HepG2 (cell line): ENCODE results near the gene FLAD1. TPM values are rescaled to one million over a fixed set of nuclear protein-coding genes. Genes with fewer than 3 reads are reported as not detected.
A peak's percentile ranks its signal among the peaks of the same experiment; 100 is the strongest.

Experiments used
- CBX5 ChIP-seq: sonication (generic); formaldehyde crosslinking; IDR thresholded peaks from 2 replicates; pipeline ENCODE4 v1.4.0; 2020; ENCODE audit warnings: missing genetic modification reagents, borderline replicate concordance
- CENPT ChIP-seq: sonication (generic); formaldehyde crosslinking; IDR thresholded peaks from 2 replicates; pipeline ENCODE4 v1.8.0; 2022; ENCODE audit warnings: low read depth, mild to moderate bottlenecking, moderate library complexity, missing genetic modification reagents
- MEIS2 ChIP-seq: sonication (generic); formaldehyde crosslinking; IDR thresholded peaks from 2 replicates; pipeline ENCODE4 v1.9.0; 2021; ENCODE audit warnings: mild to moderate bottlenecking, missing genetic modification reagents
- MIER2 ChIP-seq: IDR thresholded peaks from 2 replicates; pipeline ENCODE4 v1.6.1; 2016; ENCODE audit warnings: missing biosample characterization, missing genetic modification reagents
- NFKBIZ ChIP-seq: IDR thresholded peaks from 2 replicates; pipeline ENCODE4 v1.6.1; 2018; ENCODE audit warnings: missing genetic modification reagents, missing compliant biosample characterization
- NRL ChIP-seq: sonication (generic); formaldehyde crosslinking; IDR thresholded peaks from 2 replicates; pipeline ENCODE4 v1.5.0; 2020; ENCODE audit warnings: missing genetic modification reagents, mild to moderate bottlenecking, moderate library complexity, borderline replicate concordance
- PBX2 ChIP-seq: IDR thresholded peaks from 2 replicates; pipeline ENCODE4 v1.6.1; 2016; ENCODE audit warnings: control low read depth
- RELA ChIP-seq: sonication (generic); formaldehyde crosslinking; IDR thresholded peaks from 2 replicates; pipeline ENCODE4 v1.4.0; 2020; ENCODE audit warnings: missing genetic modification reagents
- SCMH1 ChIP-seq: sonication (generic); formaldehyde crosslinking; IDR thresholded peaks from 2 replicates; pipeline ENCODE4 v1.9.0; 2021; ENCODE audit warnings: missing genetic modification reagents, mild to moderate bottlenecking, borderline replicate concordance
- SIX4 ChIP-seq: sonication (generic); formaldehyde crosslinking; IDR thresholded peaks from 2 replicates; pipeline ENCODE4 v1.4.0; 2020; ENCODE audit warnings: missing genetic modification reagents
- SRY ChIP-seq: sonication (generic); formaldehyde crosslinking; IDR thresholded peaks from 2 replicates; pipeline ENCODE4 v1.8.0; 2022; ENCODE audit warnings: mild to moderate bottlenecking, missing genetic modification reagents
- THRA ChIP-seq: sonication (generic); formaldehyde crosslinking; IDR thresholded peaks from 2 replicates; pipeline ENCODE4 v1.4.0; 2020; ENCODE audit warnings: missing genetic modification reagents, borderline replicate concordance
- TMF1 ChIP-seq: sonication (generic); formaldehyde crosslinking; IDR thresholded peaks from 2 replicates; pipeline ENCODE4 v1.8.1; 2022; ENCODE audit warnings: low read depth, missing genetic modification reagents
- U2AF2 ChIP-seq: fragments of 200-400 bp; formaldehyde crosslinking; IDR thresholded peaks from 2 replicates; pipeline ENCODE4 v1.6.1; 2017; ENCODE audit warnings: low read depth, mild to moderate bottlenecking, low read length
- ZBTB3 ChIP-seq: sonication (generic); formaldehyde crosslinking; IDR thresholded peaks from 2 replicates; pipeline ENCODE4 v1.4.0; 2020; ENCODE audit warnings: low read depth, mild to moderate bottlenecking, moderate library complexity, missing genetic modification reagents, borderline replicate concordance
- ZNF20 ChIP-seq: sonication (generic); formaldehyde crosslinking; IDR thresholded peaks from 2 replicates; pipeline ENCODE4 v1.4.0; 2020; ENCODE audit warnings: mild to moderate bottlenecking, moderate library complexity, missing genetic modification reagents
- ZNF232 ChIP-seq: sonication (generic); formaldehyde crosslinking; IDR thresholded peaks from 2 replicates; pipeline ENCODE4 v1.4.0; 2020; ENCODE audit warnings: missing genetic modification reagents, borderline replicate concordance
- ZNF326 ChIP-seq: sonication (generic); formaldehyde crosslinking; IDR thresholded peaks from 2 replicates; pipeline ENCODE4 v1.4.0; 2020; ENCODE audit warnings: missing genetic modification reagents, borderline replicate concordance
- ZNF556 ChIP-seq: sonication (generic); formaldehyde crosslinking; IDR thresholded peaks from 2 replicates; pipeline ENCODE4 v1.4.0; 2020; ENCODE audit warnings: mild to moderate bottlenecking, missing genetic modification reagents, borderline replicate concordance
- polyA plus RNA-seq, 8 experiments: library from polyadenylated mRNA; depleted of rRNA in 3 of 8; stranded (reverse) in 7 of 8; unstranded in 1 of 8; fragments of >200 nt; fragmentation: Illumina TruSeq in 4 of 8; extraction: Trizol in 4 of 8; gene quantifications; 2 replicates each; pipeline versions ENCODE4 v1.2.1 to v1.2.3, GENCODE V29; 2011 to 2016; ENCODE audit warnings: low read depth in 4 of 8, missing spikeins in 1 of 8, mixed read lengths in 1 of 8; ENCODE audit not compliant: insufficient read depth in 1 of 8
- total RNA-seq, 5 experiments: library from RNA; depleted of rRNA; stranded (reverse); fragments of >200 nt; fragmentation: Illumina TruSeq; extraction: Trizol; gene quantifications; 2 replicates each; pipeline ENCODE4 v1.2.3, GENCODE V29; 2016; ENCODE audit warnings: low read depth in 1 of 5
- TF ChIP-seq, protein P1 (sequence below): sonication (generic); formaldehyde crosslinking; IDR thresholded peaks from 2 replicates; pipeline ENCODE4 v1.4.0; 2020; ENCODE audit warnings: missing genetic modification reagents; ENCODE audit errors: not compliant biosample characterization
- TF ChIP-seq, protein P2 (sequence below): sonication (generic); formaldehyde crosslinking; IDR thresholded peaks from 2 replicates; pipeline ENCODE4 v1.5.0; 2020; ENCODE audit warnings: mild to moderate bottlenecking, missing genetic modification reagents
- TF ChIP-seq, protein P3 (sequence below): sonication (generic); formaldehyde crosslinking; IDR thresholded peaks from 2 replicates; pipeline ENCODE4 v1.4.0; 2020; ENCODE audit warnings: missing genetic modification reagents

FLAD1 gene
- total and polyA plus RNA-seq, 2 of the 13 experiments (the other 11 are each of a cell fraction or from before 2014, with no cell fraction given) = 25.9 to 32.8 TPM

- no peak; the same call in 1 of the 2 replicates for TF ChIP-seq SRY (CRISPR knock-in tag)
- no peak; the same call in 1 of the 2 replicates for TF ChIP-seq ZNF326 (CRISPR knock-in tag)
- TF ChIP-seq, protein P1, sequence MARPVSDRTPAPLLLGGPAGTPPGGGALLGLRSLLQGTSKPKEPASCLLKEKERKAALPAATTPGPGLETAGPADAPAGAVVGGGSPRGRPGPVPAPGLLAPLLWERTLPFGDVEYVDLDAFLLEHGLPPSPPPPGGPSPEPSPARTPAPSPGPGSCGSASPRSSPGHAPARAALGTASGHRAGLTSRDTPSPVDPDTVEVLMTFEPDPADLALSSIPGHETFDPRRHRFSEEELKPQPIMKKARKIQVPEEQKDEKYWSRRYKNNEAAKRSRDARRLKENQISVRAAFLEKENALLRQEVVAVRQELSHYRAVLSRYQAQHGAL (CRISPR knock-in tag) = no peak
- TF ChIP-seq TMF1 (CRISPR knock-in tag) = no peak
- no peak for TF ChIP-seq U2AF2
- peak; percentile 52; the same call in 1 of the 2 replicates for TF ChIP-seq NRL (CRISPR knock-in tag)
- TF ChIP-seq MEIS2 (CRISPR knock-in tag) = peak; percentile 74; the same call in 1 of the 2 replicates
- TF ChIP-seq THRA (CRISPR knock-in tag) = peak; percentile 82; the same call in 1 of the 2 replicates
- TF ChIP-seq PBX2 (CRISPR knock-in tag) = no peak
- TF ChIP-seq ZNF556 (CRISPR knock-in tag) = peak; percentile 88; the same call in 1 of the 2 replicates
- TF ChIP-seq MIER2 = peak; percentile 85
- TF ChIP-seq SCMH1 (CRISPR knock-in tag) = no peak
- TF ChIP-seq ZNF232 (CRISPR knock-in tag) = no peak
- no peak for TF ChIP-seq ZBTB3 (CRISPR knock-in tag)
- no peak for TF ChIP-seq NFKBIZ
- TF ChIP-seq CBX5 = peak; percentile 95; the same call in 1 of the 2 replicates
- TF ChIP-seq, protein P2, sequence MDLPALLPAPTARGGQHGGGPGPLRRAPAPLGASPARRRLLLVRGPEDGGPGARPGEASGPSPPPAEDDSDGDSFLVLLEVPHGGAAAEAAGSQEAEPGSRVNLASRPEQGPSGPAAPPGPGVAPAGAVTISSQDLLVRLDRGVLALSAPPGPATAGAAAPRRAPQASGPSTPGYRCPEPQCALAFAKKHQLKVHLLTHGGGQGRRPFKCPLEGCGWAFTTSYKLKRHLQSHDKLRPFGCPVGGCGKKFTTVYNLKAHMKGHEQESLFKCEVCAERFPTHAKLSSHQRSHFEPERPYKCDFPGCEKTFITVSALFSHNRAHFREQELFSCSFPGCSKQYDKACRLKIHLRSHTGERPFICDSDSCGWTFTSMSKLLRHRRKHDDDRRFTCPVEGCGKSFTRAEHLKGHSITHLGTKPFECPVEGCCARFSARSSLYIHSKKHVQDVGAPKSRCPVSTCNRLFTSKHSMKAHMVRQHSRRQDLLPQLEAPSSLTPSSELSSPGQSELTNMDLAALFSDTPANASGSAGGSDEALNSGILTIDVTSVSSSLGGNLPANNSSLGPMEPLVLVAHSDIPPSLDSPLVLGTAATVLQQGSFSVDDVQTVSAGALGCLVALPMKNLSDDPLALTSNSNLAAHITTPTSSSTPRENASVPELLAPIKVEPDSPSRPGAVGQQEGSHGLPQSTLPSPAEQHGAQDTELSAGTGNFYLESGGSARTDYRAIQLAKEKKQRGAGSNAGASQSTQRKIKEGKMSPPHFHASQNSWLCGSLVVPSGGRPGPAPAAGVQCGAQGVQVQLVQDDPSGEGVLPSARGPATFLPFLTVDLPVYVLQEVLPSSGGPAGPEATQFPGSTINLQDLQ (CRISPR knock-in tag) = no peak; the same call in 1 of the 2 replicates
- 0 out of 2 replicates have a peak, but pooled peaks have one; percentile 53 for TF ChIP-seq RELA
- no peak for TF ChIP-seq ZNF20 (CRISPR knock-in tag)
- no peak for TF ChIP-seq SIX4 (CRISPR knock-in tag)
- no peak for TF ChIP-seq CENPT (CRISPR knock-in tag)
- TF ChIP-seq, protein P3, sequence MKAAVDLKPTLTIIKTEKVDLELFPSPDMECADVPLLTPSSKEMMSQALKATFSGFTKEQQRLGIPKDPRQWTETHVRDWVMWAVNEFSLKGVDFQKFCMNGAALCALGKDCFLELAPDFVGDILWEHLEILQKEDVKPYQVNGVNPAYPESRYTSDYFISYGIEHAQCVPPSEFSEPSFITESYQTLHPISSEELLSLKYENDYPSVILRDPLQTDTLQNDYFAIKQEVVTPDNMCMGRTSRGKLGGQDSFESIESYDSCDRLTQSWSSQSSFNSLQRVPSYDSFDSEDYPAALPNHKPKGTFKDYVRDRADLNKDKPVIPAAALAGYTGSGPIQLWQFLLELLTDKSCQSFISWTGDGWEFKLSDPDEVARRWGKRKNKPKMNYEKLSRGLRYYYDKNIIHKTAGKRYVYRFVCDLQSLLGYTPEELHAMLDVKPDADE (CRISPR knock-in tag) = no peak
Observed at GRCh38 chr1:155017041-155017945, 34.1 kb downstream of the FLAD1 start (continued).
